Stimulated activated naive CD8-positive, alpha-beta T cell treated with anti-CD3 and anti-CD28 coated beads, Interleukin-15, Interleukin-2, amounts not matched to agents 100 U/mL and 50 U/mL, for 24 hours (primary cell): ENCODE data around the gene LRRC28.
A peak's percentile ranks its signal among the peaks of the same experiment; 100 is the strongest.

Experiments
- ATAC-seq: fragments of 150-1000 bp; cut with Tn5 transposase; one replicate; pipeline ENCODE4 v1.10.0; 2021
- DNase-seq: peaks from one replicate; pipeline ENCODE4 v3.0.0; 2021

LRRC28 gene

GRCh38 chr15:99250001-99250400 is 1.3 kb upstream of the LRRC28 start:
- no peak for DNase-seq
- ATAC-seq, result no peak

DNA sequence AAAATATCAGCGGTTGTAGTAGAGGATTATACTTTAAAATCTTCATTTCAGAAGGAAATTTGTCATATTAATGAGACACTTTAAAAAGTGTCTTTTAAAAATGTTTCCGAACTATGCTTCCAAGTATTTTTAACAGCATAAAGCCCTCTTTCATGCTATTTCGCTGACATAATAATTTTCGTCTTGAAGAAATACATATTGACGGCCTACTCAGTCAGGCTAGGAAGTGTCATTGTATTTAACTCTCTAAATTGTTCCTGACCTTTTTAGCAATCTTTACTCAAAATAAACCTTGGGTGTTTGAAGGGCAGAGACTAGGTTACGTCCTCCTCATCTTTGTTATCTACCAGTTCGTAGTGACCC is 806 bp upstream of the LRRC28 start:
- no peak for ATAC-seq
- DNase-seq, result no peak

GRCh38 chr15:99252326-99252725 is 1.0 kb downstream of the LRRC28 start:
- no peak for ATAC-seq

GRCh38 chr15:99253381-99254090 is 2.3 kb downstream of the LRRC28 start:
- no peak for ATAC-seq
- no peak for DNase-seq

More at GRCh38 chr15:99252326-99252725, 1.0 kb downstream of the LRRC28 start:
- no peak for DNase-seq

- DNase-seq (no peak), ATAC-seq (no peak)
These were observed 5.9 kb downstream of the LRRC28 start for GRCh38 chr15:99257107-99257750.

DNA sequence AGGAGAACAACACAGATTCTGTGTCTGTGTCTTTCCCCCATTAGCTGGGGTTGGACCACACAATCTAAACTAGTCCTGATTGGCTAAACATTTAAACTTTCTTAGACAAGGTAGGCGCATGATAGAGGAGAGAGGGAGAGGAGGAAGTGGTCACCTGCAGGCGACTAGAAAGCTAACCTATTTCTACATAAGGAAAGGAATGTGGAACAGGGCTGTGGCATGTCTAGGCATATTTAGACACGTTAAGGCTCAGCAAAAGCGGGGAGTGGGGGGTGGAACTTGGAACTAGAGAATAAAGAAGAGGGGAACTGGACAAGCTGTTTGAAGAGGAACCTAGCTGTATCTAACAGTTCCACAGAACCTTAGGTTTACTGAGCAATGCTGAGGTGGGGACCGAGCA is 12.8 kb downstream of the LRRC28 start:
- ATAC-seq, result no peak
- DNase-seq, result no peak

GRCh38 chr15:99265541-99266070 is 14.3 kb downstream of the LRRC28 start:
- ATAC-seq (no peak), DNase-seq (no peak)

- DNase-seq, result no peak
- ATAC-seq, result no peak
These were observed 16.7 kb downstream of the LRRC28 start for GRCh38 chr15:99267957-99268356.

DNA sequence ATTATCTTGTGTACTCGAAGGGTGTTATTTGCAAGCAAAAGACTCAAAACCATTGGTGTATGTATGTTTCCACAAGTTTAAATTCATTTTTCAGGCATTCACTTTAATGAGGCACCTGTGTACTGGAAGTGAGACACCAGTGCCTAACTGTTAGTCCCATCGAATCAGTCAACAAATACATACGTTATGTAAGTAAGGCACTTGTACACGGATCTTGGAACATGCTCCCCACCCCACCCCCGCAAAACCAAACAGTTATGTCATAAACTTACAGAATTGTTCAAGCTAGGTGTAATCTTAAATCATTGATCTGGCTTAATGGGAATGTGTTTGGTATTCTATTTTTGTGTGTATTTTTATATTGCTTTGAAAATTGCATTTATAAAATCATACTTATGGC is 17.1 kb downstream of the LRRC28 start:
- DNase-seq (no peak), ATAC-seq (no peak)

DNA sequence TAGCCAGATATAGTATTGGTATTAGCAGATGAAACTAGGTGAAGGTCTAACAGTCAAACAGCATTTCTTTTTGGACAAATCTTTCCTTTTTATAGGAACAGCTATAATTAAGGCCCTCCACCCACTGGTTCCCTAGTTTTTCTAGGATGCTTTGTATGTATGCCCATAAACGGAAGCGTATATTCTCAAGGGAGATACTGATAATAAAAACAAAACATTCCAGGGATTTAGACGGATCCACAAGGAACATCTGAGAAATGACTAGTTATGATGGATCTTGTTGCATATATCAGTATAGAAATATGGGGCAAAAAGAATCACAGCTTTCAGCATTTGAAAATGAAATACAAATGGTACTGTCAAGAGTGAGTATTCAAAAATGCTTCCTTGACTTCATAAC is 22.5 kb downstream of the LRRC28 start:
- DNase-seq, result no peak

DNA sequence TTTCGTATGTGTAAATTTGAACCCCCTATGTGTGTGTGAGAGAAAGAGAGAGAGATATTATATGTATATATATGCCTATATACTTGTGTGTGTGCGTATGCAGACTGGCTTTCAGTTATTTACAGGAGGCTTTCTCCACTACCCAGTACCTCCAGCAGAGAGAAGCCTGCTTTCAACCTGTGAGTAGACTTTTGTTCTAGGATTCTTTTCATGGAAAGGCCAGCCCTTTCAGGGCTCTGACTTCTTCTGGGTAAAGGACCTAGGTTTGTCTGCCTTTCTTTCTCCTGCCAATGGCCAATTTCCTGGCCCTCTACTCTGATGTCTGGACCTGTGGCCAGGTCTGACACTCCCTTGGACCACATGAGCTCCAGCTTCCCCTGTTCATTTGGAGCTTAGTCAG is 23.8 kb downstream of the LRRC28 start:
- DNase-seq, result no peak
- ATAC-seq, result no peak

More for the DNA sequence above, 22.5 kb downstream of the LRRC28 start:
- no peak for ATAC-seq

GRCh38 chr15:99275525-99276128 is 24.3 kb downstream of the LRRC28 start:
- DNase-seq (no peak), ATAC-seq (no peak)

- DNase-seq (no peak), ATAC-seq (peak; percentile 8)
These were observed 28.0 kb downstream of the LRRC28 start for GRCh38 chr15:99279290-99279689.

- ATAC-seq, result peak; percentile 79
- peak; percentile 14 for DNase-seq
These were observed 28.5 kb downstream of the LRRC28 start for GRCh38 chr15:99279827-99280226.

DNA sequence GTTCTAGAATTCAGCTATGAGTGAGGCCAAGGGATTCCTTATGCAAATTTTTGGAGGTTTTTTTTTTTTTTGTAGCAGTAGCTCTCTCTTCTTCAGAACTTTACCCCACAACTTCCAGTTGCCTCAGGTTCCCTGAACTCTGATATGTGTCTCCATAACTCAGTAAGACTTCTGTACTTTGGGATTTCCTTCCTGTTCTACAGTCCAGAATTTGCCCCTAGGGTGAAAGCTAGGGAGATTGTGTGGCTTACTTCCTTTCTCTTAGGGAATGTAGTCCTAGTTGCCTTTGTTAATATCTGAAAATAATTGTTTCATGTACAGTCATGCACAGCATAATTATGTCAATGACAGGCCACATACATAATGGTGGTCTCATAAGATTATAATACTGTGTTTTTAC is 30.8 kb downstream of the LRRC28 start:
- ATAC-seq (no peak), DNase-seq (no peak)

DNA sequence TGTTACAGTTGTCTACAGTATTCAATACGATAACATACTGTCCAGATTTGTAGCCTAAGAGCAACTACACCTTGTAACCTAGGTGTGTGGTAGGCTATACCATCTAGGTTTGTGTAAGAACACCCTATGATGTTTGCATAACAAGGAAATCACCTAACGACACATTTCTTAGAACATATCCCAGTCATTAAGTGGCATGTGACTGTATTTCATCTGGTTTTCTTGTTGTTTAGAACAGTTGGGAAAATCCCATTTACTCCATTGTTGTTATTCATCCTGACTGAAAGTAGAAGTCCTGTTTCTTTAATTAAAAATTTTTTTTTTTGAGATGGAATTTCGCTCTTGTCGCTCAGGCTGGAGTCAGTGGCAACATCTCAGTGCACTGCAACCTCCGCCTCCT is 31.3 kb downstream of the LRRC28 start:
- DNase-seq (no peak), ATAC-seq (no peak)

GRCh38 chr15:99283717-99284116 is 32.4 kb downstream of the LRRC28 start:
- ATAC-seq (no peak), DNase-seq (no peak)

GRCh38 chr15:99291643-99292042 is 40.4 kb downstream of the LRRC28 start:
- ATAC-seq, result no peak
- DNase-seq, result no peak

DNA sequence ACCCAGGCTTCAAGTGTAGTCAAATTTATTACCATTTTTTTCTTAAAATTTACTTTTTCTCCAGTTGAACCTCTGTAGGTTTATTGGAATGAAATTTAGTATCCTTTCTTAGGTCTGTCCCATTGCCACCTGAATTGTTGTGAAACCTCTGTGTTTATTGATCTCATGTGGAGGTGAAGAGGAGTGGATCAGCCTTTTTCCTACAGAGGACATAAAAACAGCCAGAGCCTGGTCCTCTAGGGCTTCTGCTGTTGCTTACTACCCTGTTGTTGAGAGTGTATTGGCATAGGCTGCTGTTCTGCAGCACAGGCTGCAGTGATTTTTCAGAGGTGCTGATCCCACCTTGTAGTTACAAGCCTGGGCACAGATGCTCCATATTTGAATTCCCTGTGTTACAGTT is 44.6 kb downstream of the LRRC28 start:
- ATAC-seq (no peak), DNase-seq (no peak)

DNA sequence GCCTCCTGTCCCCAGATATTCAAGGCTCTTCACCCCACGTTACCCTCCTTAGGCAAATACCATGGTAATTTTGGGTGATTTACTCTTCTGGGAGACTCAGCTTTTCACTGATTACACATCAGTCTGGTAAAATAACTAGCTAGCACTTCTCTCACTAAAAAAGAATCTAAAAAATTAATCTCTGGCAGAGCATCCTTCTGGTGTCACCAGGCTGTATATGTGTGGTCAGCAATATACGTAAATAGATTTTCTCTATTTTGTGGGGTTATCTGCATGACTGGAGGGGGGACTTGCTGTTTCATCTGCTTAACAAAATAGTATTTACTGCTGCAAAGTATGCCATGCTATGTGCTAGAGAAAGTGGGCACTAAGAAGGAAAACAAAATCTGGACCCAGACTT is 45.1 kb downstream of the LRRC28 start:
- no peak for DNase-seq

GRCh38 chr15:99303907-99304306 is 52.6 kb downstream of the LRRC28 start:
- ATAC-seq, result no peak
- DNase-seq, result no peak

More for the DNA sequence above, 45.1 kb downstream of the LRRC28 start:
- no peak for ATAC-seq

DNA sequence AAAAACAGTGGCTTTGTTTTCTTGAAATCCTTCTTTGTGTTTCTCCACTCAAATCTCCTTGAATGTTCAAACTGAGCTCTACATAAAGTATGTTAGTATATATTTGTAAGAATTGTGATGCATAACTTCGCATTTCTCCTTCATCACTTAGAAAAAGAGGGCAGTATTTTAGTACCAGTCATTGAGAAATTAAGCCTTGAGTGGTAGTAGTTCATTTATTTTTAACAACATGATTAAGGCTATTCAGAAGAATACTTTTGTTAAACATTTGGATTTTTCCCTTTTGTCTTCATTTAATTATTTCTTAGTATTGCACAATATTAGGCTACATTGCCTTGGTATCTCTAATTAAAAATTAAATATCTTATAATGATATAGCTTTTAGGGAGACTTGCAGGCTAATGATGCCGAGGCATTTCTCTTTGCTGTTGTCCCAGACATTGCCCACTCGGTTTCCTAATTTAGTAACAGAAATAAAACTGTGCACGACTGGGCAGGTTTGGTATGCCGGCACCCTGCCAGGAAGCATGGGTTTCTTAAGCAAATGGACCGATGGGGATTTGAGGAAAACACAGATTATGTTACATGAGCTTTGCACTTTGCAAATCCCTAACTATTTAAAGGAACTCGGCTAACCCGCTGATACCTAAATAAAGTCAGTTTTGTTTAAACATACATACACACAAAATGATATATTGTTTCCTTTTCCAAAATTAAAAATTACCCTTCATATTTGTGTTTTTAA is 54.7 kb downstream of the LRRC28 start:
- DNase-seq (no peak), ATAC-seq (no peak)
